KMS-11 (cell line): ENCODE results near the gene SPEM1.

Experiments
- H2AFZ ChIP-seq: fragments of 200-600 bp; sonication (generic); 2 replicates; pipeline ENCODE4 v1.6.1; 2016; ENCODE audit warnings: antibody characterized with exemption, mixed run types, low read depth
- H3K27ac ChIP-seq: fragments of 200-600 bp; sonication (generic); 2 replicates; pipeline ENCODE4 v1.6.1; 2016; ENCODE audit warnings: mild to moderate bottlenecking, mixed run types
- H3K27me3 ChIP-seq: fragments of 200-600 bp; sonication (generic); 2 replicates; pipeline ENCODE4 v1.6.1; 2017; ENCODE audit warnings: mild to moderate bottlenecking, low read depth, mixed run types, moderate library complexity; ENCODE audit not compliant: insufficient read depth
- H3K36me3 ChIP-seq: fragments of 200-600 bp; sonication (generic); 2 replicates; pipeline ENCODE4 v1.6.1; 2017; ENCODE audit warnings: mild to moderate bottlenecking, mixed run types; ENCODE audit not compliant: insufficient read depth
- H3K4me1 ChIP-seq: fragments of 200-600 bp; sonication (generic); 2 replicates; pipeline ENCODE4 v1.6.1; 2016; ENCODE audit warnings: mild to moderate bottlenecking, low read depth, mixed run types; ENCODE audit not compliant: poor library complexity, severe bottlenecking
- H3K4me2 ChIP-seq: fragments of 200-600 bp; sonication (generic); 2 replicates; pipeline ENCODE4 v1.7.0; 2016; ENCODE audit warnings: mild to moderate bottlenecking, mixed run types
- H3K4me3 ChIP-seq: fragments of 200-600 bp; sonication (generic); IDR thresholded peaks from 2 replicates; pipeline ENCODE4 v1.6.1; 2017; ENCODE audit warnings: low read depth, low read length, mixed read lengths; ENCODE audit not compliant: insufficient read depth
- H3K79me2 ChIP-seq: fragments of 200-600 bp; sonication (generic); 2 replicates; pipeline ENCODE4 v1.6.1; 2016; ENCODE audit warnings: low read depth, mixed run types; ENCODE audit not compliant: insufficient read depth
- H3K9ac ChIP-seq: fragments of 200-600 bp; sonication (generic); 2 replicates; pipeline ENCODE4 v1.6.1; 2016; ENCODE audit warnings: mild to moderate bottlenecking, mixed run types
- H4K20me1 ChIP-seq: fragments of 200-600 bp; sonication (generic); 2 replicates; pipeline ENCODE4 v1.6.1; 2016; ENCODE audit warnings: mild to moderate bottlenecking, mixed run types; ENCODE audit not compliant: insufficient read depth
- TF ChIP-seq, protein P1 (sequence below): fragments of 200-600 bp; sonication (generic); conservative IDR thresholded peaks from 2 replicates; pipeline ENCODE4 v1.6.1; 2017; ENCODE audit warnings: low read depth, mild to moderate bottlenecking, antibody characterized with exemption, low read length, moderate library complexity, mixed read lengths

SPEM1 gene

DNA sequence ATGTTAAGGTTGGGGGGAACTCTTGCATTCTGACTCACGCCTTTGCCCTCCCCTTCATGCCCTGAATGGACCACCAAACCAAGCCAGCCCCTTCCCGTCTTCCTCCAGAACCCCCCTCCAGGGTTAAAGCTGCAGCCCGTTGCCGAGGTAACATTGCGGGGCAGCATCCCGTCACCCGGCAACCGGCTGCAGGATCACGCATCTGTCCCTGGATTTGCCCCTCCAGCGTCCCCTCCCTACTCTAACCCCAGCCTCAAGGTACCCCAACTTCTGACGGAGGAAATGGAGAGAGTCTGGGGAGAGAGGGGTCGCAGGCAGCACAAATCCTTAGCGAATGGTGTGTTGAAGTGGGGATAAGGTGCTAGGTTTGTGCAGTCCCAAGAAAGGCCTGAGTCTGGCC lies 13.0 kb upstream of the SPEM1 start:
- TF ChIP-seq, protein P1, sequence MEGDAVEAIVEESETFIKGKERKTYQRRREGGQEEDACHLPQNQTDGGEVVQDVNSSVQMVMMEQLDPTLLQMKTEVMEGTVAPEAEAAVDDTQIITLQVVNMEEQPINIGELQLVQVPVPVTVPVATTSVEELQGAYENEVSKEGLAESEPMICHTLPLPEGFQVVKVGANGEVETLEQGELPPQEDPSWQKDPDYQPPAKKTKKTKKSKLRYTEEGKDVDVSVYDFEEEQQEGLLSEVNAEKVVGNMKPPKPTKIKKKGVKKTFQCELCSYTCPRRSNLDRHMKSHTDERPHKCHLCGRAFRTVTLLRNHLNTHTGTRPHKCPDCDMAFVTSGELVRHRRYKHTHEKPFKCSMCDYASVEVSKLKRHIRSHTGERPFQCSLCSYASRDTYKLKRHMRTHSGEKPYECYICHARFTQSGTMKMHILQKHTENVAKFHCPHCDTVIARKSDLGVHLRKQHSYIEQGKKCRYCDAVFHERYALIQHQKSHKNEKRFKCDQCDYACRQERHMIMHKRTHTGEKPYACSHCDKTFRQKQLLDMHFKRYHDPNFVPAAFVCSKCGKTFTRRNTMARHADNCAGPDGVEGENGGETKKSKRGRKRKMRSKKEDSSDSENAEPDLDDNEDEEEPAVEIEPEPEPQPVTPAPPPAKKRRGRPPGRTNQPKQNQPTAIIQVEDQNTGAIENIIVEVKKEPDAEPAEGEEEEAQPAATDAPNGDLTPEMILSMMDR: no peak
- Histone ChIP-seq H3K4me2 (no peak overlapping the region), H2AFZ (no peak overlapping the region), H3K4me1 (no peaks in the 10 kb centered on the region), H3K27ac (no peak overlapping the region), H3K4me3 (no peak overlapping the region), H4K20me1 (no peaks in the 10 kb centered on the region), H3K27me3 (no peaks in the 10 kb centered on the region), H3K9ac (no peak overlapping the region), H3K36me3 (no peaks in the 10 kb centered on the region), H3K79me2 (no peaks in the 10 kb centered on the region)

DNA sequence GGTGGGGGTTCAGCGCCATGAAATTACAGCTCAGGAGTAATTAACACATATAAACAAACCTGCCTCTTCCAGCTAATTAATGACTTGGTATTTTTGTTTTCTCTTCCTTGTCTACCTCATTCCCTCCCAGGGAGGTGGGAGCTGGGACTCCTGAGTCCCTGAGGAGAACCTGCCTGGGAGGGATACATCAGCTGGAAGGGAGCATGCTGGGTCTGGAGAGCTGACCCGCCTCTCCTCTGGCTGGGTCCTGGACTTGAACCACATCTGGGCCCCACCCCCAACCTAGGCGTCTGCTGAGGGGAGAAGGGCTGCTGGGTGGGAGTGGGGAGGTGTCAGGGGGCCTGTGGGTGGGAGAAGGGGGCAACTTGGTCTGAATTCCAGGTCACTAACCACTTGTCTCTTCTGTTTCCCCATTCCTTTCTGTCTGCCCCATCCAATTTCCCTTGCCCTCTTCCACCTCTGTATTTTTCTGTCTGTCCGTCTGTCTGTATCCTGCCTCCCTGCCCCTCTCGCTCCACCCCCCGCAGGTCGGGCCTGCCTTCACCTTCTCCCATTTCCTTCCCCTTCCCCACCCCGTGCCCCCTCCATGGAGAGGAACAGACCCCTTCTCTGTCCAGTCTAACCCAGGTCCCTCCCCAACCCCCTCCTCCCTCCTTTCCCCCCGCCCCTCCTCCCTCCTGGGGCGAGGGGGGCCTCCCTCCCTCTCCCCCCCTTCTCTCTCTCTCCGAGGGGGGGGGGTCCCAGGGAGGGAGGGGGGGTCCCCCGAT lies 12.5 kb upstream of the SPEM1 start, which contains the start of gene NLGN2:
NLGN2 (plus strand) TSS at position 361 of the 767 bp plus-strand sequence. CDS start 411 bp downstream, outside the sequence.
- H2AFZ ChIP-seq: no peak within 1 kb of the TSS
- H3K4me3 ChIP-seq: no peak within 1 kb of the TSS
- H3K27ac ChIP-seq: no peak within 1 kb of the TSS
- H3K4me1 ChIP-seq: no peaks in the 10 kb centered on the region
- H4K20me1 ChIP-seq: no peaks in the 10 kb centered on the region
- H3K9ac ChIP-seq: no peak within 1 kb of the TSS
- no peaks in the 10 kb centered on the region for H3K79me2 ChIP-seq
- H3K27me3 ChIP-seq: no peaks in the 10 kb centered on the region
- no peak within 1 kb of the TSS for H3K4me2 ChIP-seq
- H3K36me3 ChIP-seq: no peaks in the 10 kb centered on the region
- TF ChIP-seq, protein P1: no peak

DNA sequence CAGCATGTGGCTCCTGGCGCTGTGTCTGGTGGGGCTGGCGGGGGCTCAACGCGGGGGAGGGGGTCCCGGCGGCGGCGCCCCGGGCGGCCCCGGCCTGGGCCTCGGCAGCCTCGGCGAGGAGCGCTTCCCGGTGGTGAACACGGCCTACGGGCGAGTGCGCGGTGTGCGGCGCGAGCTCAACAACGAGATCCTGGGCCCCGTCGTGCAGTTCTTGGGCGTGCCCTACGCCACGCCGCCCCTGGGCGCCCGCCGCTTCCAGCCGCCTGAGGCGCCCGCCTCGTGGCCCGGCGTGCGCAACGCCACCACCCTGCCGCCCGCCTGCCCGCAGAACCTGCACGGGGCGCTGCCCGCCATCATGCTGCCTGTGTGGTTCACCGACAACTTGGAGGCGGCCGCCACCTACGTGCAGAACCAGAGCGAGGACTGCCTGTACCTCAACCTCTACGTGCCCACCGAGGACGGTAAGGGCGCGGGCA lies 11.8 kb upstream of the SPEM1 start:
- Histone ChIP-seq H3K4me1 (no peaks in the 10 kb centered on the region), H2AFZ (no peak overlapping the region), H3K79me2 (no peaks in the 10 kb centered on the region), H3K4me2 (no peak overlapping the region), H3K36me3 (no peaks in the 10 kb centered on the region), H4K20me1 (no peaks in the 10 kb centered on the region), H3K4me3 (no peak overlapping the region), H3K9ac (no peak overlapping the region), H3K27ac (no peak overlapping the region), H3K27me3 (no peaks in the 10 kb centered on the region)
- TF ChIP-seq, protein P1: no peak

DNA sequence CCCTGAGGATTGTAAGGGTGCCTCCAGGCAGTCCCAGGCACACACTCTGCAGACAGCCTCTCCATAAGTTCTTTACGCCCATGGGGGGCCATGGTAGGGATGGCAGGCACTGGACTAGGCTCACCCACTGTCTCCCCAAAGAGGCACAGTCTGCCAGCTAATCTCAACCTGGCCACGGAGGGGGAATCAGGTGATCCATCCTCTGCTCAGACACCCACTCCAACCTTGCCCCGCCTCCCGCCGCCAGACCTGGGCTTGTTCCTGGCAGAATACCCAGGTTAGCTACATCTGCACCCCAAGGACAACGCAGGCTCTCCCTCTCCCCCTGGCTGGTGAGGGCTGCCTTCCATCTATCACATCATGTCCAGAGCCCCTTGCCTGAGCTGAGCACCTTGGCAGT lies 11.3 kb upstream of the SPEM1 start:
- H3K4me1 ChIP-seq: no peaks in the 10 kb centered on the region

More for the DNA sequence above, 11.3 kb upstream of the SPEM1 start:
- Histone ChIP-seq H2AFZ (no peak overlapping the region), H4K20me1 (no peaks in the 10 kb centered on the region), H3K27ac (no peak overlapping the region), H3K79me2 (no peaks in the 10 kb centered on the region), H3K27me3 (no peaks in the 10 kb centered on the region), H3K36me3 (no peaks in the 10 kb centered on the region), H3K4me2 (no peak overlapping the region), H3K9ac (no peak overlapping the region), H3K4me3 (no peak overlapping the region)
- TF ChIP-seq, protein P1: no peak
